K562 (cell line): ENCODE data around the gene MUCL3. TPM values are rescaled to one million over a fixed set of nuclear protein-coding genes. Genes with fewer than 3 reads are reported as not detected.

Experiments used
- ATAC-seq: fragments of 200-7000 bp; cut with Tn5 transposase; 3 replicates; pipeline ENCODE4 v1.9.1; 2020; ENCODE audit warnings: moderate library complexity
- BruUV-seq: library from RNA; stranded (reverse); fragments of 400-500 nt; replicated peaks from 2 replicates; lab custom pipeline; 2021; lab: Mats Ljungman, UMichigan
- CTCF ChIA-PET: fragments of 300-600 bp; formaldehyde crosslinking; extraction: SDS; loops from one replicate; lab custom pipeline; 2021; ENCODE audit warnings: low intra/inter-chr PET ratio; lab: Yijun Ruan, JAX
- POLR2A ChIA-PET: fragments of 300-600, 350-650 bp; sonication (Branson Sonifier 250); formaldehyde crosslinking; extraction: SDS; loops from one replicate; lab custom pipeline; 2021; ENCODE audit warnings: antibody characterized with exemption, inconsistent platforms; lab: Yijun Ruan, JAX
- DNase-seq, 4 experiments: peaks; one replicate each; pipeline versions ENCODE4 v3.0.0 to v3.0.0-alpha.2; 2011 to 2018; ENCODE audit warnings: low spot score in 3 of 4, mixed read lengths in 3 of 4; ENCODE audit errors: extremely low read depth in 1 of 4
- FAIRE-seq: peaks from 2 replicates; lab custom pipeline; 2011; peaks lifted over from hg19 to GRCh38; lab: Jason Lieb, UNC
- H2AFZ ChIP-seq: 2 replicates; pipeline ENCODE4 v1.6.0; 2011; ENCODE audit warnings: low read depth, low read length, control low read depth, inconsistent platforms
- H3K27ac ChIP-seq: fragments of 200-600 bp; 3 replicates; pipeline ENCODE4 v1.8.0; 2011; ENCODE audit warnings: low read depth, mild to moderate bottlenecking, control low read depth, inconsistent platforms, low read length, moderate library complexity, mixed read lengths; ENCODE audit errors: extremely low read depth
- H3K27me3 ChIP-seq, 2 experiments: fragments of 300-600 bp in 1 of 2; 2 replicates in 1 of 2; 3 replicates in 1 of 2; pipeline versions ENCODE4 v1.6.0 to v1.8.0; 2011; ENCODE audit warnings: inconsistent platforms in 2 of 2, low read length in 2 of 2, mild to moderate bottlenecking in 1 of 2, mixed read lengths in 1 of 2, moderate library complexity in 1 of 2; ENCODE audit not compliant: control insufficient read depth in 2 of 2, insufficient read depth in 2 of 2
- H3K36me3 ChIP-seq: fragments of 300-600 bp; 3 replicates; pipeline ENCODE4 v1.8.0; 2011; ENCODE audit warnings: mild to moderate bottlenecking, low read length, inconsistent platforms; ENCODE audit not compliant: control insufficient read depth, insufficient read depth
- H3K4me1 ChIP-seq, 2 experiments: fragments of 200-600 bp in 1 of 2; replicated peaks in 1 of 2; 2 replicates in 1 of 2; 3 replicates in 1 of 2; pipeline versions ENCODE4 v1.5.1 to v1.8.0; 2011; ENCODE audit warnings: inconsistent platforms in 2 of 2, low read length in 2 of 2, mild to moderate bottlenecking in 1 of 2, mixed read lengths in 1 of 2, moderate library complexity in 1 of 2; ENCODE audit not compliant: control insufficient read depth in 2 of 2, insufficient read depth in 2 of 2
- H3K4me2 ChIP-seq: 2 replicates; pipeline ENCODE4 v1.6.1; 2011; ENCODE audit warnings: low read length, control low read depth, inconsistent platforms, mixed read lengths; ENCODE audit not compliant: insufficient read depth
- H3K4me3 ChIP-seq: fragments of 200-600 bp; sonication (generic), shearing (Covaris generic); 2 replicates; pipeline ENCODE4 v1.5.1; 2016; ENCODE audit warnings: control low read depth, inconsistent platforms
- H3K79me2 ChIP-seq: fragments of 200-600 bp; 3 replicates; pipeline ENCODE4 v1.8.0; 2011; ENCODE audit warnings: low read length, inconsistent platforms; ENCODE audit not compliant: control insufficient read depth, insufficient read depth
- H3K9ac ChIP-seq, 2 experiments: 2 replicates each; pipeline versions ENCODE4 v1.6.0 to v1.6.1; 2011; ENCODE audit warnings: low read depth in 2 of 2, low read length in 2 of 2, control low read depth in 1 of 2, inconsistent platforms in 1 of 2, mild to moderate bottlenecking in 1 of 2, mixed read lengths in 1 of 2; ENCODE audit not compliant: insufficient read depth in 1 of 2
- H3K9me1 ChIP-seq: one replicate; pipeline ENCODE4 v1.6.0; 2011; ENCODE audit warnings: inconsistent platforms, mild to moderate bottlenecking, low read length, moderate library complexity; ENCODE audit not compliant: control insufficient read depth, insufficient read depth
- H3K9me3 ChIP-seq: replicated peaks from 2 replicates; pipeline ENCODE4 v1.5.1; 2011; ENCODE audit warnings: low read depth, low read length, inconsistent platforms; ENCODE audit not compliant: control insufficient read depth, insufficient read depth
- H4K20me1 ChIP-seq: replicated peaks from 2 replicates; pipeline ENCODE4 v1.6.1; 2011; ENCODE audit warnings: low read length, inconsistent platforms, mixed read lengths; ENCODE audit not compliant: control insufficient read depth, insufficient read depth
- HEY1 ChIP-seq: fragments of 250-450 bp; sonication (Bioruptor Pico); IDR thresholded peaks from 2 replicates; pipeline ENCODE4 v1.5.0; 2020; ENCODE audit warnings: mild to moderate bottlenecking, moderate library complexity, borderline replicate concordance
- NELFE ChIP-seq: IDR thresholded peaks from 2 replicates; pipeline ENCODE4 v1.6.1; 2011; ENCODE audit warnings: mild to moderate bottlenecking; ENCODE audit not compliant: insufficient read depth, insufficient read length
- RBFOX2 ChIP-seq: fragments of 200-400 bp; formaldehyde crosslinking; IDR thresholded peaks from 2 replicates; pipeline ENCODE4 v1.6.1; 2017; ENCODE audit warnings: low read depth, mild to moderate bottlenecking, low read length, moderate library complexity
- SAP30 ChIP-seq: fragments of 200-600 bp; sonication (generic); IDR thresholded peaks from 2 replicates; pipeline ENCODE4 v1.6.1; 2012; ENCODE audit warnings: borderline replicate concordance, low read depth, mild to moderate bottlenecking, moderate library complexity, low read length, control low read depth, inconsistent platforms; ENCODE audit not compliant: insufficient read depth, poor library complexity, severe bottlenecking
- TAF7 ChIP-seq: fragments of 450-650 bp; IDR thresholded peaks from 2 replicates; pipeline ENCODE4 v1.6.1; 2016; ENCODE audit warnings: missing genetic modification characterization, missing compliant biosample characterization
- TFAP4 ChIP-seq: sonication (generic); formaldehyde crosslinking; IDR thresholded peaks from 2 replicates; pipeline ENCODE4 v1.8.0; 2022; ENCODE audit warnings: missing genetic modification reagents, mild to moderate bottlenecking, moderate library complexity, borderline replicate concordance
- TOE1 ChIP-seq, 2 experiments: fragments of 450-650 bp in 1 of 2; sonication (generic) in 1 of 2; formaldehyde crosslinking in 1 of 2; IDR thresholded peaks; 2 replicates each; pipeline versions ENCODE4 v1.7.1 to v1.8.0; 2016 to 2022; ENCODE audit warnings: borderline replicate concordance in 2 of 2, mild to moderate bottlenecking in 2 of 2, antibody characterized with exemption in 1 of 2, inconsistent platforms in 1 of 2, low read depth in 1 of 2, missing genetic modification reagents in 1 of 2, moderate library complexity in 1 of 2
- ZNF280B ChIP-seq: fragments of 250-450 bp; sonication (Bioruptor Pico); IDR thresholded peaks from 2 replicates; pipeline ENCODE4 v1.5.1; 2021; ENCODE audit warnings: mild to moderate bottlenecking
- WGBS: fragments of 100-300 bp; shearing (Covaris generic); methylation state at CpG from one replicate; pipeline ENCODE4 v1.1.6; 2016; ENCODE audit warnings: low coverage, mixed read lengths; ENCODE audit not compliant: insufficient coverage; ENCODE audit errors: missing lambda C conversion rate; 5-methylcytosine and 5-hydroxymethylcytosine counted together
- in situ Hi-C: fragments of 300-500 bp; cut with MboI; formaldehyde crosslinking; loops from 4 replicates; pipeline ENCODE4 v1.15.0; 2018; ENCODE audit warnings: inconsistent platforms, mixed read lengths
- intact Hi-C: fragments of 100-400 bp; cut with micrococcal nuclease; formaldehyde crosslinking; loops from 2 replicates; pipeline ENCODE4 v1.14.2; 2022
- polyA plus RNA-seq, 8 experiments: library from polyadenylated mRNA; depleted of rRNA in 4 of 8; stranded (reverse) in 5 of 8; unstranded in 3 of 8; fragments of >200 nt; fragmentation: Nextera tagmentation in 2 of 8; fragmentation: Illumina TruSeq in 1 of 8; extraction: Ambion mirVana in 2 of 8; extraction: Trizol in 1 of 8; gene quantifications; 2 replicates each; pipeline versions ENCODE4 v1.2.1 to v1.2.3, GENCODE V29; 2011 to 2014; ENCODE audit warnings: inconsistent platforms in 1 of 8, missing spikeins in 1 of 8
- total RNA-seq, 7 experiments: library from RNA; depleted of rRNA in 6 of 7; stranded (reverse); fragments of >200 nt in 6 of 7; fragmentation: Illumina TruSeq in 2 of 7; extraction: Trizol in 2 of 7; gene quantifications; 2 replicates each; pipeline versions ENCODE4 v1.2.1 to v1.2.3, GENCODE V29; 2011 to 2021; ENCODE audit warnings: low replicate concordance in 1 of 7
- TF ChIP-seq, protein P1 (sequence below): fragments of 200-800 bp; sonication (Bioruptor generic); IDR thresholded peaks from 2 replicates; pipeline ENCODE4 v1.6.1; 2016; ENCODE audit warnings: missing genetic modification characterization, missing compliant biosample characterization
- TF ChIP-seq, protein P2 (sequence below), 2 experiments: fragments of 450-650 bp; conservative IDR thresholded peaks; 2 replicates each; pipeline ENCODE4 v1.6.1; 2017; ENCODE audit warnings: mild to moderate bottlenecking in 2 of 2, moderate library complexity in 2 of 2

MUCL3 gene
- total and polyA plus RNA-seq, 9 of the 15 experiments (the other 6 are each of a cell fraction or from before 2014, with no cell fraction given) = 0.07 TPM; not detected in 8

GRCh38 chr6:30893001-30893591 lies 47.7 kb upstream of the MUCL3 start:
- Histone ChIP-seq H3K9ac (no peak overlapping the region), H4K20me1 (no peaks in the 10 kb centered on the region; the same call in 1 of the 2 replicates), H3K27ac (no peak overlapping the region), H3K79me2 (peaks cover 8% of the 10 kb centered on the region; the same call in 2 of the 3 replicates), H3K9me3 (no peaks in the 10 kb centered on the region), H3K27me3 (no peaks in the 10 kb centered on the region), H2AFZ (no peak overlapping the region), H3K4me1 (peaks cover 3 to 20% of the 10 kb centered on the region in 2 experiments; a peak in 4 of 5 replicates), H3K4me3 (no peak overlapping the region), H3K36me3 (peaks cover 83% of the 10 kb centered on the region), H3K4me2 (no peak overlapping the region), H3K9me1 (no peaks in the 10 kb centered on the region)
- DNase-seq (no peak), ATAC-seq (no peak), FAIRE-seq (no peak)
- CTCF ChIA-PET = no interaction called here
- in situ Hi-C loops (no loop called here), intact Hi-C loops (no loop called here)
- BruUV-seq = no TSS peak
- POLR2A ChIA-PET = interaction anchor here (0.6 kb wide), 1 partner anchor 12 kb away, joined by 3 read pairs; no protein-coding TSS in a partner anchor
- 85% methylated on average over 13 of the region's 16 CpGs for WGBS
- no peak for TF ChIP-seq HEY1 (CRISPR knock-in tag)
- TF ChIP-seq ZNF280B (CRISPR knock-in tag) = no peak
- no peak for TF ChIP-seq TAF7 (tag)
- TF ChIP-seq SAP30 = no peak
- TF ChIP-seq TFAP4 (CRISPR knock-in tag) = peak; percentile 30; the same call in 1 of the 2 replicates
- TF ChIP-seq, protein P1, sequence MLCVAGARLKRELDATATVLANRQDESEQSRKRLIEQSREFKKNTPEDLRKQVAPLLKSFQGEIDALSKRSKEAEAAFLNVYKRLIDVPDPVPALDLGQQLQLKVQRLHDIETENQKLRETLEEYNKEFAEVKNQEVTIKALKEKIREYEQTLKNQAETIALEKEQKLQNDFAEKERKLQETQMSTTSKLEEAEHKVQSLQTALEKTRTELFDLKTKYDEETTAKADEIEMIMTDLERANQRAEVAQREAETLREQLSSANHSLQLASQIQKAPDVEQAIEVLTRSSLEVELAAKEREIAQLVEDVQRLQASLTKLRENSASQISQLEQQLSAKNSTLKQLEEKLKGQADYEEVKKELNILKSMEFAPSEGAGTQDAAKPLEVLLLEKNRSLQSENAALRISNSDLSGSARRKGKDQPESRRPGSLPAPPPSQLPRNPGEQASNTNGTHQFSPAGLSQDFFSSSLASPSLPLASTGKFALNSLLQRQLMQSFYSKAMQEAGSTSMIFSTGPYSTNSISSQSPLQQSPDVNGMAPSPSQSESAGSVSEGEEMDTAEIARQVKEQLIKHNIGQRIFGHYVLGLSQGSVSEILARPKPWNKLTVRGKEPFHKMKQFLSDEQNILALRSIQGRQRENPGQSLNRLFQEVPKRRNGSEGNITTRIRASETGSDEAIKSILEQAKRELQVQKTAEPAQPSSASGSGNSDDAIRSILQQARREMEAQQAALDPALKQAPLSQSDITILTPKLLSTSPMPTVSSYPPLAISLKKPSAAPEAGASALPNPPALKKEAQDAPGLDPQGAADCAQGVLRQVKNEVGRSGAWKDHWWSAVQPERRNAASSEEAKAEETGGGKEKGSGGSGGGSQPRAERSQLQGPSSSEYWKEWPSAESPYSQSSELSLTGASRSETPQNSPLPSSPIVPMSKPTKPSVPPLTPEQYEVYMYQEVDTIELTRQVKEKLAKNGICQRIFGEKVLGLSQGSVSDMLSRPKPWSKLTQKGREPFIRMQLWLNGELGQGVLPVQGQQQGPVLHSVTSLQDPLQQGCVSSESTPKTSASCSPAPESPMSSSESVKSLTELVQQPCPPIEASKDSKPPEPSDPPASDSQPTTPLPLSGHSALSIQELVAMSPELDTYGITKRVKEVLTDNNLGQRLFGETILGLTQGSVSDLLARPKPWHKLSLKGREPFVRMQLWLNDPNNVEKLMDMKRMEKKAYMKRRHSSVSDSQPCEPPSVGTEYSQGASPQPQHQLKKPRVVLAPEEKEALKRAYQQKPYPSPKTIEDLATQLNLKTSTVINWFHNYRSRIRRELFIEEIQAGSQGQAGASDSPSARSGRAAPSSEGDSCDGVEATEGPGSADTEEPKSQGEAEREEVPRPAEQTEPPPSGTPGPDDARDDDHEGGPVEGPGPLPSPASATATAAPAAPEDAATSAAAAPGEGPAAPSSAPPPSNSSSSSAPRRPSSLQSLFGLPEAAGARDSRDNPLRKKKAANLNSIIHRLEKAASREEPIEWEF = no peak
- TF ChIP-seq, protein P2, sequence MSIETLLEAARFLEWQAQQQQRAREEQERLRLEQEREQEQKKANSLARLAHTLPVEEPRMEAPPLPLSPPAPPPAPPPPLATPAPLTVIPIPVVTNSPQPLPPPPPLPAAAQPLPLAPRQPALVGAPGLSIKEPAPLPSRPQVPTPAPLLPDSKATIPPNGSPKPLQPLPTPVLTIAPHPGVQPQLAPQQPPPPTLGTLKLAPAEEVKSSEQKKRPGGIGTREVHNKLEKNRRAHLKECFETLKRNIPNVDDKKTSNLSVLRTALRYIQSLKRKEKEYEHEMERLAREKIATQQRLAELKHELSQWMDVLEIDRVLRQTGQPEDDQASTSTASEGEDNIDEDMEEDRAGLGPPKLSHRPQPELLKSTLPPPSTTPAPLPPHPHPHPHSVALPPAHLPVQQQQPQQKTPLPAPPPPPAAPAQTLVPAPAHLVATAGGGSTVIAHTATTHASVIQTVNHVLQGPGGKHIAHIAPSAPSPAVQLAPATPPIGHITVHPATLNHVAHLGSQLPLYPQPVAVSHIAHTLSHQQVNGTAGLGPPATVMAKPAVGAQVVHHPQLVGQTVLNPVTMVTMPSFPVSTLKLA (conservative IDR thresholded peaks at IDR 0.05) = no peak
- 0 out of 2 replicates have a peak, but pooled peaks have one; percentile 33 for TF ChIP-seq RBFOX2
- no peak for TF ChIP-seq NELFE
- no peak for TF ChIP-seq TOE1 (IDR thresholded peaks at IDR 0.05; ENCODE audit: borderline replicate concordance)
- no peak for TF ChIP-seq TOE1 (CRISPR knock-in tag; IDR thresholded peaks at IDR 0.05; ENCODE audit: borderline replicate concordance, low read depth)
